Naive B cell (primary cell): ENCODE data around the gene GGA3. TPM values are rescaled to one million over a fixed set of nuclear protein-coding genes. Genes with fewer than 3 reads are reported as not detected.
A peak's percentile ranks its signal among the peaks of the same experiment; 100 is the strongest.
"Not testable (repeated sequence)": the region's sequence is repeated elsewhere in the genome, so short reads cannot be mapped to it uniquely, and the experiment has no call there.

Source experiments
- ATAC-seq, 2 donors: fragments of 150-1000 bp; cut with Tn5 transposase; 2 replicates each; pipeline ENCODE4 v1.10.0; 2021; ENCODE audit warnings: low read depth in 2 of 2, mild to moderate bottlenecking in 2 of 2, moderate library complexity in 2 of 2
- DNase-seq: peaks from one replicate; pipeline ENCODE4 v3.0.0; 2022
- H3K27ac Mint-ChIP-seq, 6 donors: one replicate each; pipeline ENCODE4 v1.8.0; 2020 to 2022; ENCODE audit warnings: mild to moderate bottlenecking in 6 of 6, mixed read lengths in 6 of 6, moderate library complexity in 5 of 6, inconsistent platforms in 2 of 6
- H3K27me3 Mint-ChIP-seq, 3 donors: one replicate each; pipeline ENCODE4 v1.8.0; 2021 to 2022; ENCODE audit warnings: mixed read lengths in 3 of 3, mild to moderate bottlenecking in 1 of 3
- H3K36me3 Mint-ChIP-seq, 2 donors: one replicate each; pipeline ENCODE4 v1.8.0; 2020 to 2022; ENCODE audit warnings: mixed read lengths in 2 of 2, inconsistent platforms in 1 of 2, mild to moderate bottlenecking in 1 of 2
- H3K4me1 Mint-ChIP-seq, 3 donors: one replicate each; pipeline ENCODE4 v1.8.0; 2020 to 2022; ENCODE audit warnings: mixed read lengths in 3 of 3, inconsistent platforms in 1 of 3, mild to moderate bottlenecking in 1 of 3, moderate library complexity in 1 of 3
- H3K4me3 Mint-ChIP-seq, 8 donors: one replicate each; pipeline ENCODE4 v1.8.0; 2020 to 2022; ENCODE audit warnings: mild to moderate bottlenecking in 8 of 8, mixed read lengths in 8 of 8, moderate library complexity in 8 of 8, inconsistent platforms in 2 of 8
- H3K9me3 Mint-ChIP-seq, 7 donors: one replicate each; pipeline ENCODE4 v1.8.0; 2020 to 2022; ENCODE audit warnings: mixed read lengths in 7 of 7, mild to moderate bottlenecking in 5 of 7, inconsistent platforms in 2 of 7, moderate library complexity in 1 of 7
- polyA plus RNA-seq, 6 donors: library from polyadenylated mRNA; unstranded; fragments of 300-500 nt; fragmentation: Illumina TruSeq; gene quantifications; one replicate each; pipeline ENCODE4 v1.2.3, GENCODE V29; 2021; ENCODE audit warnings: low read depth in 6 of 6

GGA3 gene, protein sequence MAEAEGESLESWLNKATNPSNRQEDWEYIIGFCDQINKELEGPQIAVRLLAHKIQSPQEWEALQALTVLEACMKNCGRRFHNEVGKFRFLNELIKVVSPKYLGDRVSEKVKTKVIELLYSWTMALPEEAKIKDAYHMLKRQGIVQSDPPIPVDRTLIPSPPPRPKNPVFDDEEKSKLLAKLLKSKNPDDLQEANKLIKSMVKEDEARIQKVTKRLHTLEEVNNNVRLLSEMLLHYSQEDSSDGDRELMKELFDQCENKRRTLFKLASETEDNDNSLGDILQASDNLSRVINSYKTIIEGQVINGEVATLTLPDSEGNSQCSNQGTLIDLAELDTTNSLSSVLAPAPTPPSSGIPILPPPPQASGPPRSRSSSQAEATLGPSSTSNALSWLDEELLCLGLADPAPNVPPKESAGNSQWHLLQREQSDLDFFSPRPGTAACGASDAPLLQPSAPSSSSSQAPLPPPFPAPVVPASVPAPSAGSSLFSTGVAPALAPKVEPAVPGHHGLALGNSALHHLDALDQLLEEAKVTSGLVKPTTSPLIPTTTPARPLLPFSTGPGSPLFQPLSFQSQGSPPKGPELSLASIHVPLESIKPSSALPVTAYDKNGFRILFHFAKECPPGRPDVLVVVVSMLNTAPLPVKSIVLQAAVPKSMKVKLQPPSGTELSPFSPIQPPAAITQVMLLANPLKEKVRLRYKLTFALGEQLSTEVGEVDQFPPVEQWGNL
- 10 to 100 TPM in 5 of 6 donors, 1 to 10 TPM in 1; 4.5 to 31.6 (median 13.7) TPM for polyA plus RNA-seq

DNA sequence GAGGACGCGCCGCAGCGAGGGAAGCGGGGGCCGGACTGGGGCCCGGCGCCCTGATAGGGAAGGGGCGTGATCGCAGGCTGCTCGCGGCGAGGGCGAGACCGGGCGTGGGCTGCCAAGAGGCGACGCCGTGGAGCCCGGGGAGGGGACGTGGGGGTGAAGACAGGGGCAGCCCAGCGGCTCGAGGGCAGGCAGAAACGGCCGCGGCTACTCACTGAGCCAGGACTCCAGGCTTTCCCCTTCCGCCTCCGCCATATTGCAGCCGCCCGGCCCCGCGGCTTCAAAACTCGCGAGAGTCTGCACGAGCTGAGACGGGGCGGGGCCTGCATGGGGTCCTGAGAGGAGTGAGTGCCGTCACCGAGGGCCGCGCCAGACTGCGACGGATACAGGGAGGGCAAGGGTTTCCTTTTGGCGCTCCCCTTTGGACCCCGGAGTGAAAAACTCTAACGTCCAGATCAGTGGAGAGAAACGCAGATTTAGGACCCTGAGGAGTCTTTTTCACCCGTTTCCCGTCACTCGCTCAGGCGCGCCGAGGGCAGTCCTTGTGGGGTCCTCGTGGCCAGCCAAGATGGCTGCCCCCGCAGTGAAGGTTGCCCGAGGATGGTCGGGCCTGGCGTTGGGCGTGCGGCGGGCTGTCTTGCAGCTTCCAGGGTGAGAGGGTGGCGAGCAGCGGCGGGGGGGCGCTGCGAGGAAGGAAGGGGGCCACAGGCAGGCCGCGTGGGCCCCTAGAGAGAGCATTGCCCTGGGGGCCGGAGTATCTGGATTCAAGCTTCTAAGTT lies at the start of gene GGA3, which contains the start of gene MRPS7:
Gene GGA3 (minus strand): TSS at position 271 of the 776 bp plus-strand sequence. CDS start 19 bp downstream, at position 252.
Gene MRPS7 (plus strand): TSS at position 544 of the 776 bp plus-strand sequence. CDS start 22 bp downstream, at position 566.
- H3K27me3 Mint-ChIP-seq, result no peaks in the 10 kb centered on the region
- peak; percentile 96 for DNase-seq
- ATAC-seq, result peak; percentile 89 to 94
- peak within 1 kb of the TSS; percentile 100 for H3K27ac Mint-ChIP-seq
- peaks cover 0 to 4% of the 10 kb centered on the region in 2 donors for H3K36me3 Mint-ChIP-seq
- H3K9me3 Mint-ChIP-seq, result no peaks in the 10 kb centered on the region
- peaks cover 36 to 65% (median 63%) of the 10 kb centered on the region in 3 donors for H3K4me1 Mint-ChIP-seq
- H3K4me3 Mint-ChIP-seq, result peak within 1 kb of the TSS; percentile 93 to 100 (median 98)

DNA sequence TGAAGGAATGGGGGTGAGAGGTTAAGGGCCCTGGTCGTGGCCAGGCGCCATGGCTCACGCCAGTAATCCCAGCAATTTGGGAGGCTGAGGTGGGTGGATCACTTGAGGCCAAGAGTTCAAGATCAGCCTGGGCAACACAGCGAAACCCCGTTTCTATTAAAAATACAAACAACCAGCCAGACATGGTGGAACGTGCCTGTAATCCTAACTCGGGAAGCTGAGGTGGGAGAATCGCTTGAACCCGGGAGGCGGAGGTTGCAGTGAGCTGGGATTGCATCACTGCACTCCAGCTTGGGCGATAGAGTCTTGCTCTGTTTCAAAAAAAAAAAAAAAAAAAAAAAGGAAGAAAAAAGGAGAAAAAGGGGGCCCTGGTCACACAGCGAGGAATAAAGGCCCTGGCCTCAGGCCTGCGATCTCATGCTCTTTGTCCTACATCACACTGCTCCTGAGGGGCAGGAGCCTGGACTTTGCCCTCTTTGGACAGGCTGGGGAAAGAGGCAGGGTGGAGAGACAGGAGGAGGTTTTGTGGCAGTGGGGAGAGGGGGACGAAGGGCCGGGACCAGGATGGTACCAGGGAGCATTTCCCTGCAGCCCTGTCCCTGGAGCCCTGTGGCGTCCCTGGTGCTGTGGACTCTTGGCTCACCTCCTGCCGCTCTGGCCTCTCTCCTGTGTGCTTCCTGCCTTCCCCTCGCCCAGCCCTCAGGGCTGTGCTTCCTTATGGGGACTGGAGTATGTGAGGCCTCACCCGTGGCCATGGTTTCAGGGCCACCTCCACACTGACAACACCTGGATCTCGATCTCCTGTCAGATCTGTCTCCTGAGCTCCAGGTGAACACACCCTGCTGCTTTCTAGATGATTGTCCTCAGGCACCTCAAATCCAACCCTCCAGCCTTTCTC lies 47.6 kb upstream of the GGA3 start:
- peak overlapping the region in 5 of 6 donors; percentile 82 to 93 (median 86) for H3K27ac Mint-ChIP-seq
- H3K4me3 Mint-ChIP-seq, result peak overlapping the region in 4 of 8 donors; percentile 32 to 72 (median 42)
- no peaks in the 10 kb centered on the region for H3K27me3 Mint-ChIP-seq
- H3K9me3 Mint-ChIP-seq, result no peaks in the 10 kb centered on the region
- H3K36me3 Mint-ChIP-seq, result no peaks in the 10 kb centered on the region
- DNase-seq (no peak), ATAC-seq (no peak)
- H3K4me1 Mint-ChIP-seq, result peaks cover 34 to 54% (median 46%) of the 10 kb centered on the region in 3 donors

DNA sequence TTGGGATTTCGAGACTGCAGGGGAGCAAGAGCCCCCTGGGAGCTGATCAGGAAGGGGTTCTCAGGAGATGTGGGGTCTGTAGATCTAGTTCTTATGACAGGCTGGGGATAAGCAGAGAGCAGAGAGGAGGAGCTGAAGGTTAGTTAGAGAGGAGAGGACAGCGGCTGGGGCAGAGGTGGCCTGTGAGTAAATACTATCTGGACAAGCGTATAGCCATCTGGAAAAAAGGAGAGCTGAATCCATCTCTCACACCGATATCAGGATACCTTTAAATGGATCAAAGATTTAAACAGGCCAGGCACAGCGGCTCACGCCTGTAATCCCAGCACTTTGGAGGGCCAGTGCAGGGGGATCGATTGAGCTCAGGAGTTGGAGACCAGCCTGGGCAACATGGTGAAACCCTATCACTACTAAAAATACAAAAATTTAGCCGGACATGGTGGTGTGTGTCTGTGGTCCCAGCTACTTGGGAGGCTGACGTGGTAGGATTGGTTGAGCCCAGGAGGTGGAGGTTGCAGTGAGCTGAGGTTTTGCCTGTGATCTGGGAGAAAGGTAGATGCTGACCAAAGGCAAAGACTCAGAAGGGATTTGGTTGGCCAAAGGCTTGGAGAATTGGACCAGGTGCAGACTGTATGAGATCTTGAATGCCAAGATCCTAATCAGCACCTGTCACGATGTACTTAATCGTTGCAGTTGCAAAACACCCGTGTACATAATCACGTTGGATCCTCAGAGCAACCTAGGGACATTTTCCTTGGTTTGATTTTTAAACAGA lies 46.7 kb upstream of the GGA3 start:
- Mint-ChIP-seq H3K4me1 (peaks cover 28 to 48% (median 44%) of the 10 kb centered on the region in 3 donors), H3K27ac (peak overlapping the region in 5 of 6 donors; percentile 15 to 86 (median 76)), H3K4me3 (no peak overlapping the region), H3K9me3 (no peaks in the 10 kb centered on the region), H3K27me3 (no peaks in the 10 kb centered on the region), H3K36me3 (no peaks in the 10 kb centered on the region)
- no peak for ATAC-seq
- no peak for DNase-seq

DNA sequence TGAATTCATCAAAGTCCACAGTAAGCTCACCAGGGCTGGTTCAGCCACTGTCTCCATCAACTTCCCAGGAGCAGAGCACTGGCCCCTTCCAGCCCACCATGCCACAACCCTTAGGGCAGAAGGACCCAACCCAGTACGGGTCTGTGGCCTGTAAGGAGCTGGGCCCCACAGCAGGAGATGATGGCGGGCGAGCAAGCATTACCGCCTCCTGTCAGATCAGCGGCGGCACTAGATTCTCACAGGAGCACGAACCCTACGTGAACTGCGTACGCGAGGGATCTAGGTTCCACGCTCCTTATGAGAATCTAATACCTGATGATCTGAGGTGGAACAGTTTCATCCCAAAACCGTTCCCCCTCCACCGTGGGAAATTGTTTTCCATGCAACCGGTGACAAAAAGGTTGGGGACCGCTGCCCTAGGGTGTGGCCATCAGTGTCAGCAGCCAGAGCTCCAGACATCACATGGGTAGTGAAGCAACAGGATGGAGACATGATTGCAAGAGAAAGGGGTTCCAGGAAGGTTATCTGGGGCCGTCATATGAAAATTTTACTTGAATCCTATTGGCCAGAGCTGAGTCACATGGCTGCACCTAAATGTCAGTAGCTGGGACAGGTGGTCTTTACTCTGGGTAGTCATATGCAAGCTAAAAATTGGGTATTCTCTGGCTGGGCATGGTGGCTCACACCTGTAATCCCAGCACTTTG lies 40.2 kb upstream of the GGA3 start:
- Mint-ChIP-seq H3K4me1 (peaks cover 16 to 35% (median 25%) of the 10 kb centered on the region in 3 donors), H3K27me3 (no peaks in the 10 kb centered on the region), H3K4me3 (no peak overlapping the region), H3K9me3 (no peaks in the 10 kb centered on the region), H3K36me3 (peaks cover 0 to 6% of the 10 kb centered on the region in 2 donors), H3K27ac (peak overlapping the region in 4 of 6 donors; percentile 7 to 62 (median 39))
- DNase-seq (no peak), ATAC-seq (no peak)

DNA sequence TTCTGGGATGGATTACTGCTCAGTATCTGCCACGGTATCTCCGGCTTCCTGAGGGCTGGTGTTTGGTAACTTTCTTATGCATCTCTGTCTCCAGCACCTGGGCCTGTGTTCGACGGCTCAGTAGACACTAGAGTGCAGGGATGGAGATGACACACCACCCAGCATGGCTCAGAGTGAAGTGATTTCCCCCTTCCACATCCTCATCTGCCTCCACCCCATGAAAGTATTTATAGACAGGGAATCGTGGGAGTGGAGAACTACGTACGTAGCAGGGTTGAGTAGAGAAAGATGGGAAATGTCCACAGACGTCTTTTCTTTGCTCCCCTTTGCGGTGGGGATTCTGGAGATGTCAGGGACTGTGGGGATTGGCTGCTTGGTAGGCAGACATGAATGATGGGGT lies 39.6 kb upstream of the GGA3 start:
- H3K9me3 Mint-ChIP-seq, result no peaks in the 10 kb centered on the region
- no peak for DNase-seq
- peaks cover 14 to 38% (median 25%) of the 10 kb centered on the region in 3 donors for H3K4me1 Mint-ChIP-seq
- H3K27ac Mint-ChIP-seq, result peak overlapping the region; percentile 7 to 84 (median 56)
- ATAC-seq, result no peak
- peak overlapping the region in 2 of 8 donors; percentile 39 to 54 for H3K4me3 Mint-ChIP-seq
- peaks cover 0 to 6% of the 10 kb centered on the region in 2 donors for H3K36me3 Mint-ChIP-seq
- no peaks in the 10 kb centered on the region for H3K27me3 Mint-ChIP-seq

DNA sequence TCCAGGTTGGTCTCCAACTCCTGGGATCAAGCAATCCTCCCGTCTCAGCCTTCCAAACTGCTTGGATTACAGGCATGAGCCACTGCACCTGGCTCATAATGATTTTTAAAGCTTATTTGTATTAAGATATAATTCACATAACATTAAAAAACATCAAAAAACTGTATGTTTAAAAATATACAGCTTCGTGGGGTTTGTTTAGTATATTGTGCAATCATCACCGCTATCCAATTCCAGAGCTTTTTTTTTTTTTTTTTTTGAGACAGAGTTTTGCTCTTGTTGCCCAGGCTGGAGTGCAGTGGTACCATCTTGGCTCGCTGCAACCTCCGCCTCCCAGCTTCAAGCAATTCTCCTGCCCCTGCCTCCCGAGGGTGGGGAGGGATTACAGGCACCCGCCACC lies 38.9 kb upstream of the GGA3 start:
- peak overlapping the region in 1 of 8 donors; percentile 9 for H3K4me3 Mint-ChIP-seq

DNA sequence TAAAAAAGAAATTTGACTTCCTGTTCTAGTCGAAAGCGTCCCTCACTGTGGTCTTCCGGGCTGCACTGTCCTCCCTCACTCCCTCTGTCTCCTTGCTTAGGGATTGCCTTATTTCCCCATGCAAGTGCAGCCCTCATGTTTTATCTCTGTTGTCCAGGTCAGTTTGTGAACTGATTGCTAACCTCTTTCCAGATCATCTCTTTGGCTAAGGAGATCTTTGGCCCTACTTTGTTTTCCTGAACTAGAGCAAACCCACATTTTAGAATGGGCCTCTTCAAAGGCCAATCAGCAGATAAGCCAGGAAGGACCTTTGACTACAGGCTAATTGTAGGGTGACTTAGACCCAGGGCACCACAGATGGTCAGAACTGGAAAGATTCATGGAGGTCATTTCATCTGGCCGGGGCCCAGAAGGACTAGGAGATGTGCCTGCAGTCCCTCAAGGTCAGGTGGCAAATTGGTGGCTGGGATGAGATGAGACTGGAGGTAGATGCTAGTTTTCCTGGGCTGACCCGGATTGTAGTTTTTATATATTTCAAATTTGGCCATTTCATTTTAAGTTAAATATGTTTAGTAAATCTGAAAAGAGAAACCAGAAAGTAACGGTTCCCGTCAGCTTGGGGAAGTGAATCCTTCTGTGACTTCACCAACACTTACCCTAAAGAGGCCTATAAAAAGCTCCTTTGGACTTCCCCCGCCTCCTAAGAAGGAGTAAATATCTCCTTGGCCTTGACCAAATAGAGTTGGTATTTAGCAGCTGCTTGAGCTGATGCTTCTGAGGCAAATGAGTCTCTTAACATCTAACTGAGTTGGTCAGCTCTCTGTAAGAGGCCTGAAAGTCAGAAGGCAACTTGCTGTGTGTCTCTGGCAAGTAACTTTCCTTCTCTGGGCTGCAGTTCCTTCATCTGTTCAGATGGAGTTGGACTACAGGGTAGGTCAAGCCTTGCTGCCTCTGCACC lies 34.1 kb upstream of the GGA3 start:
- peak overlapping the region; percentile 97 to 100 (median 100) for H3K27ac Mint-ChIP-seq
- peaks cover 9 to 68% (median 25%) of the 10 kb centered on the region in 3 donors for H3K4me1 Mint-ChIP-seq
- ATAC-seq, result peak; percentile 78 to 80
- H3K4me3 Mint-ChIP-seq, result peak overlapping the region; percentile 35 to 95 (median 79)
- H3K27me3 Mint-ChIP-seq, result no peaks in the 10 kb centered on the region
- H3K9me3 Mint-ChIP-seq, result peaks cover 0 to 4% (median 0%) of the 10 kb centered on the region in 7 donors
- H3K36me3 Mint-ChIP-seq, result no peaks in the 10 kb centered on the region
- peak; percentile 85 for DNase-seq

More for the DNA sequence above, 38.9 kb upstream of the GGA3 start:
- Mint-ChIP-seq H3K4me1 (peaks cover 14 to 42% (median 33%) of the 10 kb centered on the region in 3 donors), H3K27ac (peak overlapping the region in 3 of 6 donors; percentile 78 to 99 (median 89)), H3K36me3 (peaks cover 0 to 6% of the 10 kb centered on the region in 2 donors), H3K9me3 (peaks cover 0 to under 1% (median 0%) of the 10 kb centered on the region in 7 donors), H3K27me3 (no peaks in the 10 kb centered on the region)
- no peak for DNase-seq
- ATAC-seq, result no peak

DNA sequence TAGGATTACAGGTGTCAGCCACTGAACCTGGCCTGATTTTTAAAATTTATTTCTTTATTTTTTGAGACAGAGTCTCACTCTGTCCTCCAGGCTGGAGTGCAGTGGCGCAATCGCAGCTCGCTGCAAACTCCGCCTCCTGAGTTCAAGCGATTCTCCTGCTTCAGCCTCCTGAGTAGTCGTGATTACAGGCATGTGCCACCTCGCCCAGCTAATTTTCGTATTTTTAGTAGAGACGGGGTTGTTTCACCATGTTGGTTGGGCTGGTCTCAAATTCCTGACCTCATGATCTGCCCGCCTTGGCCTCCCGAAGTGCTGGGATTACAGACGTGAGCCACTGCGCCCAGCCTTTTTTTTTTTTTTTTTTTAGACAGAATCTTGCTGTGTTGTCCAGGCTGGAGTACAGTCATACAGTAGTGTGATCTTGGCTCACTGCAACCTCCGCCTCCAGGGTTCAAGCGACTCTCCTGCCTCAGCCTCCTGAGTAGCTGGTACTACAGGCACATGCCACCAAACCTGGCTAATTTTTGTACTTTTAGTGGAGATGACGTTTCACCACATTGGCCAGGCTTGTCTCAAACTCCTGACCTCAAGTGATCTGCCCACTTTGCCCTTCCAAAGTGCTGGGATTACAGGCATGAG lies 31.5 kb upstream of the GGA3 start:
- H3K36me3 Mint-ChIP-seq, DNase-seq, H3K9me3 Mint-ChIP-seq, ATAC-seq, H3K27me3 Mint-ChIP-seq: not testable (repeated sequence)
- peaks cover 24 to 81% (median 35%) of the 10 kb centered on the region in 3 donors for H3K4me1 Mint-ChIP-seq
- peak overlapping the region; percentile 74 to 100 (median 91) for H3K27ac Mint-ChIP-seq
- peak overlapping the region in 4 of 8 donors; percentile 5 to 74 (median 48) for H3K4me3 Mint-ChIP-seq

DNA sequence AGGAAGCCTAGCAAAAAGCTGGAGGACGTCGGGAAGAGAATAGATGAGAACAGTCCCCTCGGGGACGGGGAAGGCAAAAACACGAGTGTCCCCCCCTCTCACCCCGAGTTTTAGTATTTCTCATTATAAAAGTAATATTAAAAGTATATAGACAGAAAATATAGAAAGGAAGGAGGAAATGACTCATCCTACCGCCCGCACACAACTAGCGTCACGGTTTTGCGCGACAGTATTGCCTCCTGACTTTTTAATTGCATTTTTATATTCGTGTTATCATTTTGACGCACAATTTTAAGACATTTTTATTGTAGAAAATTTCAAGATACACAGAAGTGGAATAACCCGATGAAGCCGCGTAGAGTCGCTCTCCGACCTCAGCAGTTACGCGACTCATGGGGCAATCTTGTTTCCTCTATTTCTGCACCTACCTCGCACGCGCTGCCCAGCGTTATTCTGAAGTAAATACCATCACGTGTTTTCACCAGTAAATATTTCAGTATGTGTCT lies 28.5 kb upstream of the GGA3 start:
- Mint-ChIP-seq H3K4me1 (peaks cover 18 to 65% (median 24%) of the 10 kb centered on the region in 3 donors), H3K27ac (peak overlapping the region; percentile 99 to 100 (median 100)), H3K4me3 (peak overlapping the region; percentile 92 to 100 (median 98)), H3K36me3 (peaks cover 0 to 12% of the 10 kb centered on the region in 2 donors), H3K9me3 (no peaks in the 10 kb centered on the region), H3K27me3 (no peaks in the 10 kb centered on the region)
- ATAC-seq, result peak; percentile 53 to 56
- DNase-seq, result peak; percentile 74
